ENCODE measurements around the gene PDE8B.

PDE8B gene

DNA sequence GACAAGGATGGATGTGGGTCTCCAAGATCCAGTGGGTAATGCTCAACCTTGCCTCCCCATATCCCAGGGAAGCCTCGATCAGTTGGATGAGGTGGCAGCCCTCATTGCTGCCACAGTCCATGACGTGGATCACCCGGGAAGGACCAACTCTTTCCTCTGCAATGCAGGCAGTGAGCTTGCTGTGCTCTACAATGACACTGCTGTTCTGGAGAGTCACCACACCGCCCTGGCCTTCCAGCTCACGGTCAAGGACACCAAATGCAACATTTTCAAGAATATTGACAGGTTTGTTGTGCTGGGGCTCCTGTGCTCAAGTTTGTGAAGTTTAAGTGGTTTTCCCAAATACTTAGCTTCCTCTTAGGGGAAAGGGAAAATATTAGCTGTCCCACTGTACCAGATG is 207.7 kb downstream of the PDE8B start:
- Histone ChIP-seq H3K9me3 (ENCODE audit: insufficient read depth, low read length) (no peaks in the 10 kb centered on the region), H3K36me3 (ENCODE audit: insufficient read depth, insufficient read length, low read length) (no peaks in the 10 kb centered on the region), H3K4me3 (ENCODE audit: insufficient read length, low read depth) (no peak overlapping the region), H3K4me1 (ENCODE audit: insufficient read depth, insufficient read length) (no peaks in the 10 kb centered on the region), H3K9ac (ENCODE audit: insufficient read length, low read depth) (no peak overlapping the region), H3K27me3 (ENCODE audit: insufficient read depth, insufficient read length) (no peaks in the 10 kb centered on the region)
- no peak for DNase-seq (ENCODE audit: low read depth, low spot score)
- TF ChIP-seq YY1 (IDR thresholded peaks at IDR 0.05; ENCODE audit: insufficient read depth, insufficient read length), result no peak
- no peak for TF ChIP-seq ZNF274 (IDR thresholded peaks at IDR 0.05; ENCODE audit: low read depth, low read length)
- no peak for TF ChIP-seq SUZ12 (IDR thresholded peaks at IDR 0.05; ENCODE audit: extremely low read depth, insufficient read depth, insufficient read length)

DNA sequence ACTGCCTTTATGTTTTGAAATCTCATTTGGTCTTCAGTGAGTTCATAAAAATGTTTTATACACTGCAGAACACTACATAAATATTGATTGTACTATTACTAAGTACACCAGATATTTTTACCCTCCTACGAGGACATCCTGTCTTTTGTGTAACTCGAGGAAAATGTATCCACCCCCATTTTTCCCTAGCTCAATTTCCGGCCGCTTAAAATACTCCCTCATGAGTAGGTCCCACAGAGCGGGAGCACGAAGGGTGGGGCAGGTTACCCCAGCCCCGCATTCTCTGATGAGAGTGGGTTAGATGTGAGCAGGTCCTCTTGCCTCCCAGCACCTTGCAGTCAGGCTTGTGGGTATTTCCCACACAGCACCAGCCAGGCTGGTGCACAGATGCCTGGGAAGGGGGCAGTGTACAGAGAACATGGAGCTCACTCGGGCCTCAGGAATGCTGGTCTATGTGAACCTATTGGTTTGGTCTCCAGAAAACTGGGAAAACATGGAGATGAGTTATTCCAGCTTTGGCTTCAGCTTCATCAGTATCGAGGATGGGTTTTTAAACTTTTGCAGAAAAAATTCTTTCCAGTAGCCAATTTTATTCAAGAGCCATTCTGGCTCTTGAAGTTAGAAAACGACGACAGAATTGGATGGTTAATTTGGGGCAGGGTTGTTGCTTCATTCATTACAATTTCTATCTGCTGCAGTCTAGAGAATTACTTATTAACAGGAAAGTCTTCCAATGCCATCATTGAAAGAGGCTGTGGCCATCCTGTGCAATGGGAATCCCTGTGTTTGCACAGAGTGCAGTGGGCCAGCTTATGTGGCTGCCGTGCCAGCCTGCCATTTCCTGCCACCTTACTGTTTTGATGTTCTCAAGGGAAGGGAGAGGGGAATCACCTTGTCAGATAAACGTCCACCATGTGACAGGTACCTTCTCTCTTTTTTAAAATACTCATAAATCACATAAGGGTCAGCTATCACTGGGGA is 208.4 kb downstream of the PDE8B start:
- Histone ChIP-seq H3K9me3 (ENCODE audit: insufficient read depth, low read length) (no peaks in the 10 kb centered on the region), H3K9ac (ENCODE audit: insufficient read length, low read depth) (no peak overlapping the region), H3K4me1 (ENCODE audit: insufficient read depth, insufficient read length) (no peaks in the 10 kb centered on the region), H3K27me3 (ENCODE audit: insufficient read depth, insufficient read length) (no peaks in the 10 kb centered on the region), H3K4me3 (ENCODE audit: insufficient read length, low read depth) (no peak overlapping the region), H3K36me3 (ENCODE audit: insufficient read depth, insufficient read length, low read length) (no peaks in the 10 kb centered on the region)
- TF ChIP-seq YY1 (IDR thresholded peaks at IDR 0.05; ENCODE audit: insufficient read depth, insufficient read length) (no peak), ZNF274 (IDR thresholded peaks at IDR 0.05; ENCODE audit: low read depth, low read length) (no peak), SUZ12 (IDR thresholded peaks at IDR 0.05; ENCODE audit: extremely low read depth, insufficient read depth, insufficient read length) (no peak)
- DNase-seq (ENCODE audit: low read depth, low spot score), result no peak

DNA sequence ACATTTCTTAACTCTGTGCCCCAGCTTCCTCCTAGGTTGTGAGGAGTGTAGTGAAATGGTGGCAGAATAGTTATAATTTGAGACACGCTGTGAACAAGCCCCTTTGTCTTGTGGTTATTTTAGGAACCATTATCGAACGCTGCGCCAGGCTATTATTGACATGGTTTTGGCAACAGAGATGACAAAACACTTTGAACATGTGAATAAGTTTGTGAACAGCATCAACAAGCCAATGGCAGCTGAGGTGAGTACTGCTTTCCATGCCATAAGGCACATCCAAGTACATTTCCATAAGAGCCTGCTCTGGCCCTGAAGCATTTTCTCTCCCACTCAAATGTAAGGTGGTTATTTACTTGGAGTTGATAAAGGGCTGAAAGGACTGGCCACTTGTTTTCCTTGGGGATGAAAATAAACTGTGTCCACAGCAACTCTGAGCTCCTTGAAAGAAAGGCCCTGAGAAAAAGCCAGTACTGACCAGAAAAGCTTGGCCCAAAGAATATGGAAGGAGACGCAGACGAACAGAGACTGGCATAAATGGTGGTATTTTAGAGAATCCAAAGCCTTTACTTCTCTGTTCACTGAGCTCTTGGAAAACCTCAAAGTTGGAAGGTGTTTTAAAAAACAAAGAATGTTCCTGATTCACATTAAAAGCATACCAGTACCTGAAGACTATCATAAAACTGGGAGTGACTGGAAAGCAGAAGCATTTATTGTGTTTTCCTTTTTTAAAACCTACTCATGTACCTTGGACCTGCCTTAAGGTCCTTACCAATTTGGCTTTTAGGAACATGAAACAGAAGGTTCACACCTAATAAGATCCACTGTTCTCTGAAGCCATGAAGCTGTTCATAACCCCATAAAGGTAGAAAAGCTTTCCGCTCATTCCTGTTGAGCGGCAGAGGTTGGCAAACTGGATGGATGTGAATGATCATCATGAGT is 209.4 kb downstream of the PDE8B start:
- TF ChIP-seq SUZ12 (IDR thresholded peaks at IDR 0.05; ENCODE audit: extremely low read depth, insufficient read depth, insufficient read length) (no peak), ZNF274 (IDR thresholded peaks at IDR 0.05; ENCODE audit: low read depth, low read length) (no peak), YY1 (IDR thresholded peaks at IDR 0.05; ENCODE audit: insufficient read depth, insufficient read length) (no peak)
- no peaks in the 10 kb centered on the region for H3K27me3 ChIP-seq (ENCODE audit: insufficient read depth, insufficient read length)

DNA sequence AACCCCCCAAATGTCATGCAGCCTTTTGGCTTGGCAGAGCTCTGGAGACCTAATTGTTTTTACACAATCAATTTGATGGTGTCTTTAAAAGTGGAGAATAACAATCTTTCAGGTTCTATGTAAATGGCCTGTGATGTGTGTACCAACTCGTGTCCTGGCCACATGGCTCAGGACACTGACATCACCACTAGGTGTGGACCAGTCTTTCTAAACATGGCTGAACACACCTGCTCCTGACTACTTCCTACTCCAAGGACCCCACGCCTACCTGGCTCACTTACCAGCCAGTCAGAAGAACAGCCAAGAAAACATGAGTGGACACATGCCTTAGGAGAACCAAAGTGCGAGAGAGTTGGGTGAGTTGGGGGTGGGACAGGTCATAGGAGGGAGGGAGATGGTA is 210.5 kb downstream of the PDE8B start:
- Histone ChIP-seq H3K4me3 (ENCODE audit: insufficient read length, low read depth) (no peak overlapping the region), H3K36me3 (ENCODE audit: insufficient read depth, insufficient read length, low read length) (peaks cover 6% of the 10 kb centered on the region), H3K27me3 (ENCODE audit: insufficient read depth, insufficient read length) (no peaks in the 10 kb centered on the region), H3K4me1 (ENCODE audit: insufficient read depth, insufficient read length) (no peaks in the 10 kb centered on the region), H3K9ac (ENCODE audit: insufficient read length, low read depth) (no peak overlapping the region), H3K9me3 (ENCODE audit: insufficient read depth, low read length) (no peaks in the 10 kb centered on the region)
- TF ChIP-seq ZNF274 (IDR thresholded peaks at IDR 0.05; ENCODE audit: low read depth, low read length) (no peak), SUZ12 (IDR thresholded peaks at IDR 0.05; ENCODE audit: extremely low read depth, insufficient read depth, insufficient read length) (no peak)
- no peak for DNase-seq (ENCODE audit: low read depth, low spot score)

More for the DNA sequence above, 209.4 kb downstream of the PDE8B start:
- Histone ChIP-seq H3K36me3 (ENCODE audit: insufficient read depth, insufficient read length, low read length) (no peaks in the 10 kb centered on the region), H3K9me3 (ENCODE audit: insufficient read depth, low read length) (no peaks in the 10 kb centered on the region), H3K9ac (ENCODE audit: insufficient read length, low read depth) (no peak overlapping the region), H3K4me3 (ENCODE audit: insufficient read length, low read depth) (no peak overlapping the region), H3K4me1 (ENCODE audit: insufficient read depth, insufficient read length) (no peaks in the 10 kb centered on the region)
- no peak for DNase-seq (ENCODE audit: low read depth, low spot score)

DNA sequence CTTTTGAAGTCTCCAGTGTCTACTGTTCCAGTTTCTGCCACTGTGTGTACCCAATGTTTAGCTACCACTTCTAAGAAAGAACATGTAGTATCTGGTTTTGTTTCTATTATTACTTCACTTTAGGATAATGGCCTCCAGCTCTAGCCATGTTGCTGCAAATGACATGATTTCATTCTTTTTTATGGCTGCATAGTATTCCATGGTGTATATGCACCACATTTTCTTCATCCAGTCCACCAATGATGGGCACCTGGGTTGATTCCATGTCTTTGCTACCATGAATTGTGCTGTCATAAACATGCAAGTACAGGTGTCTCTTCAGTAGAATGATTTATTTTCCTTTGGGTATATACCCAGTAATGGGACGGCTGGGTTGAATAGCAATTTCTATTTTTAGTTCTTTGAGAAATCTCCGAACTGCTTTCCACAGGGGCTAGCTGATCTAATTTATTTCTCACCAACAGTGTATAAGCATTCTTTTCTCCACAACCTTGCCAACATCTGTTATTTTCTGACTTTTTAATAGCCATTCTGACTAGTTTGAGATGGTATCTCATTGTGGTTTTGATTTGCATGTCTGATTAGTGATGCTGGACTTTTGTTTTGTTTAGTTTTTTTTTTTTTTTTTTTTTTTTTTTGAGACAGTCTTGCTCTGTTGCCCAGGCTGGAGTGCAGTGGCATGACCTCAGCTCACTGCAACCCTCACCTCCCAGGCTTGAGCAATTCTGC is 212.7 kb downstream of the PDE8B start:
- TF ChIP-seq YY1 (IDR thresholded peaks at IDR 0.05; ENCODE audit: insufficient read depth, insufficient read length), result no peak
- no peak for TF ChIP-seq ZNF274 (IDR thresholded peaks at IDR 0.05; ENCODE audit: low read depth, low read length)
- TF ChIP-seq SUZ12 (IDR thresholded peaks at IDR 0.05; ENCODE audit: extremely low read depth, insufficient read depth, insufficient read length), result no peak
- Histone ChIP-seq H3K36me3 (ENCODE audit: insufficient read depth, insufficient read length, low read length) (peaks cover 16% of the 10 kb centered on the region), H3K9me3 (ENCODE audit: insufficient read depth, low read length) (no peaks in the 10 kb centered on the region), H3K9ac (ENCODE audit: insufficient read length, low read depth) (no peak overlapping the region), H3K4me3 (ENCODE audit: insufficient read length, low read depth) (no peak overlapping the region), H3K27me3 (ENCODE audit: insufficient read depth, insufficient read length) (no peaks in the 10 kb centered on the region), H3K4me1 (ENCODE audit: insufficient read depth, insufficient read length) (no peaks in the 10 kb centered on the region)
- DNase-seq (ENCODE audit: low read depth, low spot score), result no peak

DNA sequence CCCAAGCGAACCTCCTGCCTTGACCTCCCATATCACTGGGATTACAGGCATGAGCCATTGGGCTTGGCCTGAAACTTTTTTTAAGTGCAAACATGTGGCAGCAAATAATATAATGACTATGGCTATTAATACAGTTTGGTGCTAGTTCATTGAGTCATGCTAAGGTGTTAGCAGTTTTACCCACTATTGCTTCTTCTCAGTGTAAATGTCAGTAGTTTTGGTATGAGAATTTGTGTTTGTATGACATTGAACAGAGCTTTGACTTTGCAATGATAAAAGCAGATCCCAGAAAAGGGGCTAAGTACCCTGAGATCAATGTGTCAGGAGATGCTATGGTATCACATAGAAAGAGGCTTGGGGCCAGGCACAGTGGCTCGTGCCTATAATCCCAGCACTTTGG is 214.4 kb downstream of the PDE8B start:
- TF ChIP-seq SUZ12 (IDR thresholded peaks at IDR 0.05; ENCODE audit: extremely low read depth, insufficient read depth, insufficient read length), result no peak
- TF ChIP-seq ZNF274 (IDR thresholded peaks at IDR 0.05; ENCODE audit: low read depth, low read length), result no peak
- TF ChIP-seq YY1 (IDR thresholded peaks at IDR 0.05; ENCODE audit: insufficient read depth, insufficient read length), result no peak
- H3K36me3 ChIP-seq (ENCODE audit: insufficient read depth, insufficient read length, low read length), result peaks cover 19% of the 10 kb centered on the region
- no peaks in the 10 kb centered on the region for H3K27me3 ChIP-seq (ENCODE audit: insufficient read depth, insufficient read length)
- no peaks in the 10 kb centered on the region for H3K9me3 ChIP-seq (ENCODE audit: insufficient read depth, low read length)
- H3K9ac ChIP-seq (ENCODE audit: insufficient read length, low read depth), result no peak overlapping the region
- DNase-seq (ENCODE audit: low read depth, low spot score), result no peak
- no peak overlapping the region for H3K4me3 ChIP-seq (ENCODE audit: insufficient read length, low read depth)
- no peaks in the 10 kb centered on the region for H3K4me1 ChIP-seq (ENCODE audit: insufficient read depth, insufficient read length)

Data from NT2/D1 (cell line).